Amniotic epithelial cell (primary cell): ENCODE measurements around the gene IGSF8.

Experiments
- DNase-seq: peaks from one replicate; pipeline ENCODE4 v3.0.0-alpha.2; 2010; ENCODE audit warnings: low read depth

IGSF8 gene

GRCh38 chr1:160086456-160086892 is 11.9 kb downstream of the IGSF8 start:
- DNase-seq = no peak

GRCh38 chr1:160085686-160086455 is 12.5 kb downstream of the IGSF8 start:
- peak; percentile 51 for DNase-seq

- no peak for DNase-seq
Measured at GRCh38 chr1:160084771-160085321, 13.6 kb downstream of the IGSF8 start.

GRCh38 chr1:160083968-160084770 is 14.2 kb downstream of the IGSF8 start:
- DNase-seq = peak; percentile 21

DNA sequence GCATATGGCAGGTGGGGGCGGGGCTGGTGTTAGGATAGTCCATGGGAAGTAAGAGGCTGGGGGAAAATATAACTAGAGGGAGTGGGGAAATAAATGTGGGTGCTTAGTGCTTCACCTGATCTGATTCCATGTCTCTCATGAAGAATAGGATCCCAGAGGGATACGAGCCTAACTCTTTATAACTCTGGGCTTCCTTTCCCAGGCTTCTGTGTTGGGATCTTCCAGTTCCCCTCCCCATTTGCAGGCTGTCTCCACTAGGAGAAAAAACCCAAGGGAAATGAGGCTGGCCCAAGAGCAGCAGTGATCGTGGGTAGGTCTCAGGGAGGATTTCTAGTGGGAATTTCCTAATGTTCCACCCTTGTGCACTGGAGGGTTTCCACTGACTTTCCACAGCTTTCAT is 15.5 kb downstream of the IGSF8 start:
- no peak for DNase-seq

- no peak for DNase-seq
Measured at GRCh38 chr1:160082487-160082886, 15.9 kb downstream of the IGSF8 start.

DNA sequence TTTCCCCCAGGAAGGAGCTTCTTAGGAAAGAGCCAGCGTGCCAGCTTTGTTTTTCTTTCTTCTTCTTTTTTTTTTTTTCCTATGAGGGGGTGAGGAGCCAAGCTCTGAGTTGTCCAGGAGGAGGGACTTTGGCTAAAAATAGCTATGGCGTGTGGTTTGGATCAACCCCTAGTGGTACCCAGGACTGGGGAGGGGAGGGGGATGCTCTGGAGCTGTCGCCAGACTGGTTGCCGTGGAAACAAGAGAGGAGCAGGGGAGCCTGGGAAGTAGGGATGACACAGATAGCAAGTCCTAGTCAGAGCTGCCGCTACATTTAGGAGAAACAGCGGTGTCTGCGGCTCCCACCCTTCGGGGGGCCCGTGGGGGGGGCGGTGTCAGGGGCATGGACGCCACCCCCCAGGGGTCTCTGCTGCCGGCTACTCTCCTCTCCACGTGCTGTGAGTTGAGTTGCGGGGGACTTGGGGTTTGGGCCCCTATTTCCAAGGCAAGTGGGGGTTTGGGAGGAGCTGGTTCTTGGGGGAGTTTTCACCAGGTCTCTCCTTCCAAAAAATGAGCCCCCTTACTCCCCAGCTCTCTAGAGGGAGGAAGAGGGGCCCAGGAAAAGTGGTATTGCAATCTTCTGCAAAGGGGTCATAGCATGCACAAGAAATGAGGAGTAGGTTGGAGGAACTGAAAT is 17.0 kb downstream of the IGSF8 start, which contains the start of gene KCNJ9:
Gene KCNJ9, plus strand, starts transcription at position 278 of the 676 bp plus-strand sequence. CDS start 2,493 bp downstream, outside the sequence.
- DNase-seq = no peak

DNA sequence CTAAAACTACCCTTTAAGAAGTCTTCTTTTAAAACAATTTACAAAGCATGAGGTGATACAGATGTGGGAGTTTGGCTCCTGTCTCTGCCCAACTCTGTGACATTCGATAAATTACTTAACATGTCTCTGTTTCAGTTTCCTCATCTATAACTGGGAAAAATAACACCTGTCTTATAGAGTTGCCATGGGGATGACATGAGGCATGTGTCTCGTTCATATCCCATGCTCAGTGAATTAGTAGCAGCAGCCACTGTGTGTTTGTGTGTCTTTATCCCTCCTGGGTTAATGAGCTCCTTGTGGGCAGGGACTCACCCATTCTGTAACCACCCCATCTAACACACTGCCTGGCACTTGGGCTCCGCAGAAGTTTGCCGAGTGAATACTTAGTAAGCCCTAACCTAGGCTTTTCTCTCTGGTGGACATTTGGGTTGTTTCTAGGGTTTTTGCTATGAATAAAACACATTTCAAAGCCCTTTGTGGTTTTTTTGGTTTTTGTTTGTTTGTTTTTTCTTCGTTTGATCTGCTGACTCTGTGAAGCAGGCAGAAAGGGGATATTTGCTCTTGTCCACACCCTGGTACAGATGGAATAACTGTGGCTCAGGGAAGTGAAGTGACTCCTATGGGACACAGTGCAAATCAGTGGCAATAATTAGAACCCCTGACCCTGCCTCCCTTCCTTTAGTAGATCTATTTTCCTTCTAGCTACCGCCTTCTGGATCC is 17.9 kb downstream of the IGSF8 start:
- DNase-seq = no peak

DNA sequence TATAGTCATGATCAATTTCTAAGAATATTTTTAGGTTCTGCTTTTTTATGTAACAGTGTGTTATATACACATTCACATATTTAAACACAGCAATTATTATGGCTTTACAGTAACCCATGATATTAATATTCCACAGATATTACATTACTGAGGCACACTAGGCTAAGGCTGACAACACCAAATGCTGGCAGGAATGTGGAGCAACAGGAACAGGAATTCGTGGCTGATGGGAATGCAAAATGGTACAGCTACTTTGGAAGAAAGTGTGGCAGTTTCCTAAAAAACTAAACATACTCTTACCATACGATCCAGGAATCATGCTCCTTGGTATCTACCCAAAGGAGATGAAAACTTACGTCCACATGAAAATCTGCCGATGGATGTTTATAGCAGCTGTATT is 19.0 kb downstream of the IGSF8 start:
- no peak for DNase-seq

DNA sequence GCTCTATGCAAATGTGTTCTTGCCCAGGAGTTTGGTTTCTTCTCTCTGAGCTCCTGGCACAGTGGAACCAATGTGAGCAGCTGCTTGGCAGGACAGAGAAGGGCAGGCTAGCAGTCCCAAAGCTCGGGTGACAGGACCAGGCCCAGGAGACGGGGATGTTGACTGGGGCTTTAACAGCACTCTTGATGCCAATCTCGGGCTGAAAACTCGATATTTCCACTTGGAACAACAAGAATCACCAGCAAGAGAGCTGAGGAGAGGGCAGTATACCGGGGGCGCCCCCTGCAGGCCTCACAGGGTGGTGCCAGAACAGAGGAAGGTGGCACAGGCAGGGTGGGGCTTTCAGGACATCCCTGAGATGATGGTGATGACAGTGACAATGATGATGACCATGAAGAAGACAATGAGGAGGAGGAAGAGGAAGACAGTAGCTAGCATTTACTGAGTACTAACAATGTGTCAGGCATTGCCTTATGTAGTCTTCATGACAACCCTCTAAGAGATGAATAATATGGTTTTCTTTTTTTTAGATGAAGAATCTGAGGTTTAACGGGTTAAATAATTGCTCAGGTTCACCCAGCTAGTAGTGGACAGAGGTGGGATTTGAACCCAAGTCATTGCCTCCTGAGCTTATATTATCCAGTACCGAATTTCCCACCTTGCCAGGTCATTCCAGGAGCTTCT is 19.8 kb downstream of the IGSF8 start:
- no peak for DNase-seq

DNA sequence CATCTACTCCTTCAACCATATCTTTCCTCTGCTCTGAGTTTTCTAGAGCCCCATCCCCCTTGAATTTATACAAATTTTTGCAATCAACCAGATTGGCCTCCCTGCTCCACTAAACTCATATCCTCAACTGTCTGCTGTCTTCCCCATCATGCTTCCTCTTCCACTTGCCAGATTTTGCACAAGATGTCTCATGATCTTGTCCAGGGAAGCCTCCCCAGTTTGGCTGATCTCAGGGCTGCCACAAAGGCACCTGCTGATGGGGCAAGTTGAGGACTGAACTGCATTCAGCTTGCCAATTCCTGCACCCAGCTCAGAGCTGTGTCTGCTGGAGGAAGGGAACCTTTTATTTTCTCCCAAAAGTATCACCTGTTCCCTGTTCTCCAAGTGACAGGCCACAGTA is 20.9 kb downstream of the IGSF8 start:
- no peak for DNase-seq

GRCh38 chr1:160076295-160076694 is 22.1 kb downstream of the IGSF8 start:
- no peak for DNase-seq

DNA sequence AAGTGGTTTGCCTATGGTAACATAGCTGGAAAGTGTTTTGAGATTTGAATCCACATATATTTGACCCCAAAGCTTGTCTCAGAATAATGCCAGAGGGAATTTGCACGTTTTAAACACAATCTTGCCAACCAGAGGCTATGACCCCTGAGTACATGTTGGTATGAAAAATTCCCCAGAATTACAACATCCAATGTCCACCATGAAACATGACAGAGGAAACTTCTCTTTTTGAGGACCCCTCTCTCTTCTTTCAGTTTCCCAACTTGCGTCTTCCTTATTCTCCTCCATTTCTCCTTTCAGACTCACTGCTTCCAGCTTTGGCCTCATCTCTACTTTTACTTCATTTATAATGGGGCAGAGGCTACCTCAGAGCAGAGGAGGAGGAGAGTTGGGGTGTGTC is 22.6 kb downstream of the IGSF8 start:
- DNase-seq = no peak

- DNase-seq = no peak
Measured at GRCh38 chr1:160074865-160075264, 23.6 kb downstream of the IGSF8 start.

- no peak for DNase-seq
Measured at GRCh38 chr1:160071289-160071688, 27.1 kb downstream of the IGSF8 start.

- peak; percentile 27 for DNase-seq
Measured at GRCh38 chr1:160070243-160071163, 27.9 kb downstream of the IGSF8 start.

DNA sequence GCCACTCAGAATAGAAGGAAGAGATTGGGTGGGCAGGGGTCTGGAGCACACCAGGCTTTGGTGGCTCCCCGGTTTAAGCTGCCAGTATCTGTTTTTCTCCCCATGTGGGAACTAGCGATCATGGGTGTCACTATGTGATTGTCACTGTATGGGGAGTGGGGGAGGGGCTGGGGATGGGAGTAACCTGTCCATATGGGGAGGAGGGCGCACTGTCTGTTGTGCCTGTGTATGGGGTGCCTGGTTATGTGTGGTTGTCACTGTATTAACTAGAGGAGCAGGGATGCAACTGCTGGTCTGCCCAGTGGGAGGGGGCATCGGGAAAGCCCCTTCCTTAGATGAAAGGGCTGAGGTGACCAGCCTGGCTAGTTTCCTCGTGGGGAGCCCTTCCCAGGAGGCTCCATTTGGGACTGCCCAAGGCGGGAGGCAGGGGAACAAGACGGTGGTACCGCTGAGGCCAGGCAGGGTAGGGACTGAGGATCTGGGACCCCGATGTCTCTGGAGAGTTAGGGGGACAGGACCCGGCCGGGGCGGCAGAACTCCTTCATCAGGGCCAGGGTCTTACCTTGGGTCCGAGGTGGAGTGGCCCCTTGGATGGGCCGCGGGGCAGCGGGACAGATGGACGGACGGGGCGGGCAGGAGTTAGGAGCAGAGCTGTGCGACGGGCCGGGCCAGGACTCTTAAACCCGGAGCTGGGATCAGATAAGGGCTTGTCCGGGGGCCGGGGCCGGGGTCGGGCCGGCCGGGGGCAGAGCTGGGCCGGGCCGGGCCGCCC is 28.8 kb downstream of the IGSF8 start, which contains the start of gene KCNJ10:
Gene KCNJ10, minus strand, starts transcription at position 701 of the 772 bp plus-strand sequence. CDS start 27,628 bp downstream, outside the sequence.
- DNase-seq = no peak

DNA sequence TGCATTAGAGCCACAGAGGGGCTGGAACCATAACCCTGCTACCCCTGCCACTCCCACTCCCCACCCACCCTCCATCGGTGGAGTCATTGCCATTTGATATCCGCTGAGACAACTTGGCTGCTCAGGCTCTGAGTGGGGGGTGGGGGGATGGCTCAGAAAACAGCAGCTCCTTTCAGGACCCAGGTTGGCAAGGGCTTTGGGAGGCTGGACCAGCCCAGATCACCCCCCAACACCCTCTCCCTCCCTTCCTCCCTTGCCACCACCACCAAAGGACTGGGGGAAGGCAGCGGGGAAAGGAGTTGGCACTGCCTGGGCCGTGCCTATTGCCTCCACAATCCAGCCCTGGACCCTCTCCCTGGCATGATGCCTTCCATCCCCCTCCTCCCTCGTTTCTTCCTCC is 30.2 kb downstream of the IGSF8 start:
- no peak for DNase-seq
